IgD-negative memory B cell (primary cell): Measurements from ENCODE around the gene SLC35G3. TPM values are rescaled to one million over a fixed set of nuclear protein-coding genes. Genes with fewer than 3 reads are reported as not detected.
"Not testable (repeated sequence)": the region's sequence is repeated elsewhere in the genome, so short reads cannot be mapped to it uniquely, and the experiment has no call there.

Source experiments
- H3K27ac Mint-ChIP-seq, 3 donors: one replicate each; pipeline ENCODE4 v1.8.0; 2020 to 2022; ENCODE audit warnings: mild to moderate bottlenecking in 3 of 3, mixed read lengths in 3 of 3, moderate library complexity in 1 of 3
- H3K27me3 Mint-ChIP-seq: one replicate; pipeline ENCODE4 v1.8.0; 2021; ENCODE audit warnings: mixed read lengths
- H3K36me3 Mint-ChIP-seq: one replicate; pipeline ENCODE4 v1.8.0; 2020; ENCODE audit warnings: mild to moderate bottlenecking, mixed read lengths
- H3K4me1 Mint-ChIP-seq, 3 donors: one replicate each; pipeline ENCODE4 v1.8.0; 2020 to 2022; ENCODE audit warnings: mixed read lengths in 3 of 3, mild to moderate bottlenecking in 1 of 3
- H3K4me3 Mint-ChIP-seq, 4 donors: one replicate each; pipeline ENCODE4 v1.8.0; 2020 to 2022; ENCODE audit warnings: mild to moderate bottlenecking in 4 of 4, mixed read lengths in 4 of 4, moderate library complexity in 3 of 4
- H3K9me3 Mint-ChIP-seq, 3 donors: one replicate each; pipeline ENCODE4 v1.8.0; 2020 to 2021; ENCODE audit warnings: mixed read lengths in 3 of 3, mild to moderate bottlenecking in 1 of 3
- polyA plus RNA-seq: library from polyadenylated mRNA; unstranded; fragments of 300-500 nt; fragmentation: Illumina TruSeq; gene quantifications from one replicate; pipeline ENCODE4 v1.2.3, GENCODE V29; 2021

Gene SLC35G3
- polyA plus RNA-seq, 1 donor from 2014 or later = not detected

- peaks cover 15% of the 10 kb centered on the region for H3K27me3 Mint-ChIP-seq
- no peak overlapping the region for H3K4me3 Mint-ChIP-seq
- no peaks in the 10 kb centered on the region for H3K9me3 Mint-ChIP-seq
- peaks cover 0 to 4% (median 2%) of the 10 kb centered on the region in 3 donors for H3K4me1 Mint-ChIP-seq
- no peak overlapping the region for H3K27ac Mint-ChIP-seq
- H3K36me3 Mint-ChIP-seq = no peaks in the 10 kb centered on the region
These were observed 6.7 kb downstream of the SLC35G3 start for GRCh38 chr17:35187481-35187880.

- H3K4me3 Mint-ChIP-seq = no peak overlapping the region
- no peak overlapping the region for H3K27ac Mint-ChIP-seq
- H3K4me1 Mint-ChIP-seq = peaks cover 0 to 4% (median 2%) of the 10 kb centered on the region in 3 donors
- peaks cover 0 to 2% (median 0%) of the 10 kb centered on the region in 3 donors for H3K9me3 Mint-ChIP-seq
- H3K36me3 Mint-ChIP-seq = no peaks in the 10 kb centered on the region
- H3K27me3 Mint-ChIP-seq = peaks cover 15% of the 10 kb centered on the region
These were observed 8.3 kb downstream of the SLC35G3 start for GRCh38 chr17:35185849-35186248.

GRCh38 chr17:35184274-35184673, 9.9 kb downstream of the SLC35G3 start:
- H3K4me1 Mint-ChIP-seq = peaks cover 0 to 4% (median 2%) of the 10 kb centered on the region in 3 donors

GRCh38 chr17:35183332-35183731, 10.9 kb downstream of the SLC35G3 start:
- Mint-ChIP-seq H3K27ac (no peak overlapping the region), H3K9me3 (peaks cover 0 to 2% (median 0%) of the 10 kb centered on the region in 3 donors), H3K4me1 (peaks cover 0 to 4% (median 2%) of the 10 kb centered on the region in 3 donors), H3K4me3 (no peak overlapping the region), H3K36me3 (no peaks in the 10 kb centered on the region), H3K27me3 (peaks cover 12% of the 10 kb centered on the region)

More at GRCh38 chr17:35184274-35184673, 9.9 kb downstream of the SLC35G3 start:
- Mint-ChIP-seq H3K9me3 (peaks cover 0 to 2% (median 0%) of the 10 kb centered on the region in 3 donors), H3K4me3 (no peak overlapping the region), H3K27me3 (peaks cover 12% of the 10 kb centered on the region), H3K27ac (no peak overlapping the region), H3K36me3 (no peaks in the 10 kb centered on the region)

- H3K4me3 Mint-ChIP-seq, H3K27ac Mint-ChIP-seq, H3K4me1 Mint-ChIP-seq, H3K9me3 Mint-ChIP-seq, H3K36me3 Mint-ChIP-seq: not testable (repeated sequence)
- peaks cover 12% of the 10 kb centered on the region for H3K27me3 Mint-ChIP-seq
These were observed 14.8 kb downstream of the SLC35G3 start for GRCh38 chr17:35179379-35179778.

GRCh38 chr17:35176897-35177296, 17.3 kb downstream of the SLC35G3 start:
- Mint-ChIP-seq H3K4me1 (no peaks in the 10 kb centered on the region), H3K4me3 (no peak overlapping the region), H3K9me3 (no peaks in the 10 kb centered on the region), H3K36me3 (no peaks in the 10 kb centered on the region), H3K27ac (no peak overlapping the region), H3K27me3 (peaks cover 2% of the 10 kb centered on the region)

GRCh38 chr17:35175638-35176415, 18.4 kb downstream of the SLC35G3 start:
- peaks cover 0 to 2% (median 0%) of the 10 kb centered on the region in 3 donors for H3K4me1 Mint-ChIP-seq
- H3K9me3 Mint-ChIP-seq = no peaks in the 10 kb centered on the region
- H3K27ac Mint-ChIP-seq = no peak overlapping the region
- peaks cover 5% of the 10 kb centered on the region for H3K27me3 Mint-ChIP-seq
- no peaks in the 10 kb centered on the region for H3K36me3 Mint-ChIP-seq
- no peak overlapping the region for H3K4me3 Mint-ChIP-seq

- Mint-ChIP-seq H3K36me3 (no peaks in the 10 kb centered on the region), H3K27me3 (peaks cover 5% of the 10 kb centered on the region), H3K4me3 (no peak overlapping the region), H3K27ac (no peak overlapping the region), H3K9me3 (no peaks in the 10 kb centered on the region), H3K4me1 (peaks cover 0 to 2% (median 0%) of the 10 kb centered on the region in 3 donors)
These were observed 19.3 kb downstream of the SLC35G3 start for GRCh38 chr17:35174835-35175334.

GRCh38 chr17:35172321-35172720, 21.9 kb downstream of the SLC35G3 start:
- not testable (repeated sequence) for H3K27ac Mint-ChIP-seq, H3K4me3 Mint-ChIP-seq, H3K36me3 Mint-ChIP-seq, H3K9me3 Mint-ChIP-seq, H3K4me1 Mint-ChIP-seq
- H3K27me3 Mint-ChIP-seq = peaks cover 11% of the 10 kb centered on the region

- peaks cover 0 to 2% (median 0%) of the 10 kb centered on the region in 3 donors for H3K4me1 Mint-ChIP-seq
- H3K36me3 Mint-ChIP-seq = no peaks in the 10 kb centered on the region
- peaks cover 11% of the 10 kb centered on the region for H3K27me3 Mint-ChIP-seq
- H3K4me3 Mint-ChIP-seq = no peak overlapping the region
- H3K9me3 Mint-ChIP-seq = no peaks in the 10 kb centered on the region
- no peak overlapping the region for H3K27ac Mint-ChIP-seq
These were observed 22.4 kb downstream of the SLC35G3 start for GRCh38 chr17:35171834-35172233.

- no peaks in the 10 kb centered on the region for H3K9me3 Mint-ChIP-seq
- peaks cover 15% of the 10 kb centered on the region for H3K27me3 Mint-ChIP-seq
- H3K4me1 Mint-ChIP-seq = peaks cover 0 to 2% (median 0%) of the 10 kb centered on the region in 3 donors
- no peaks in the 10 kb centered on the region for H3K36me3 Mint-ChIP-seq
- no peak overlapping the region for H3K4me3 Mint-ChIP-seq
- H3K27ac Mint-ChIP-seq = no peak overlapping the region
These were observed 23.0 kb downstream of the SLC35G3 start for GRCh38 chr17:35170968-35171771.

- Mint-ChIP-seq H3K27me3 (peaks cover 16% of the 10 kb centered on the region), H3K9me3 (no peaks in the 10 kb centered on the region), H3K36me3 (no peaks in the 10 kb centered on the region), H3K4me1 (peaks cover 0 to 2% (median 0%) of the 10 kb centered on the region in 3 donors), H3K27ac (no peak overlapping the region), H3K4me3 (no peak overlapping the region)
These were observed 24.3 kb downstream of the SLC35G3 start for GRCh38 chr17:35169835-35170363.

GRCh38 chr17:35167666-35168065, 26.5 kb downstream of the SLC35G3 start:
- peaks cover 0 to 2% (median 0%) of the 10 kb centered on the region in 3 donors for H3K9me3 Mint-ChIP-seq
- H3K36me3 Mint-ChIP-seq = no peaks in the 10 kb centered on the region
- H3K27ac Mint-ChIP-seq = peak overlapping the region in 1 of 3 donors; percentile 59
- H3K4me3 Mint-ChIP-seq = no peak overlapping the region
- H3K4me1 Mint-ChIP-seq = peaks cover 0 to 2% (median 0%) of the 10 kb centered on the region in 3 donors
- peaks cover 20% of the 10 kb centered on the region for H3K27me3 Mint-ChIP-seq

- Mint-ChIP-seq H3K4me1 (peaks cover 0 to 2% (median 0%) of the 10 kb centered on the region in 3 donors), H3K9me3 (peaks cover 0 to 2% (median 0%) of the 10 kb centered on the region in 3 donors), H3K27me3 (peaks cover 23% of the 10 kb centered on the region), H3K4me3 (no peak overlapping the region), H3K36me3 (no peaks in the 10 kb centered on the region), H3K27ac (no peak overlapping the region)
These were observed 27.1 kb downstream of the SLC35G3 start for GRCh38 chr17:35167046-35167445.

GRCh38 chr17:35166526-35166925, 27.7 kb downstream of the SLC35G3 start:
- Mint-ChIP-seq H3K36me3 (no peaks in the 10 kb centered on the region), H3K9me3 (peaks cover 0 to 2% (median 0%) of the 10 kb centered on the region in 3 donors), H3K27ac (no peak overlapping the region), H3K4me3 (no peak overlapping the region), H3K27me3 (peaks cover 25% of the 10 kb centered on the region), H3K4me1 (peaks cover 0 to 2% (median 0%) of the 10 kb centered on the region in 3 donors)
